NCI-H2171 (cell line): Measurements from ENCODE around the gene TTC39A.

Experiments
- DNase-seq: peaks from one replicate; lab custom pipeline; 2025; lab: John Stamatoyannopoulos, UW

The TTC39A gene

GRCh38 chr1:51297401-51298321 is 32.7 kb downstream of the TTC39A start:
- DNase-seq = no peak

GRCh38 chr1:51296383-51297357 is 33.7 kb downstream of the TTC39A start:
- peak; percentile 74 for DNase-seq

- no peak for DNase-seq
Measured at GRCh38 chr1:51295926-51296325, 34.4 kb downstream of the TTC39A start.

GRCh38 chr1:51294566-51295184 is 35.7 kb downstream of the TTC39A start:
- no peak for DNase-seq

- DNase-seq = no peak
Measured at GRCh38 chr1:51293898-51294515, 36.4 kb downstream of the TTC39A start.

GRCh38 chr1:51290489-51290847 is 39.9 kb downstream of the TTC39A start:
- no peak for DNase-seq

GRCh38 chr1:51289676-51290488 is 40.5 kb downstream of the TTC39A start:
- no peak for DNase-seq

- no peak for DNase-seq
Measured at GRCh38 chr1:51288578-51288977, 41.8 kb downstream of the TTC39A start.

GRCh38 chr1:51287966-51288365 is 42.4 kb downstream of the TTC39A start:
- no peak for DNase-seq

GRCh38 chr1:51285055-51285454 is 45.3 kb downstream of the TTC39A start:
- no peak for DNase-seq

GRCh38 chr1:51284487-51284954 is 45.8 kb downstream of the TTC39A start:
- peak; percentile 25 for DNase-seq

GRCh38 chr1:51283979-51284378 is 46.4 kb downstream of the TTC39A start:
- no peak for DNase-seq

- no peak for DNase-seq
Measured at GRCh38 chr1:51282605-51283004, 47.8 kb downstream of the TTC39A start.

GRCh38 chr1:51281807-51282206 is 48.6 kb downstream of the TTC39A start:
- DNase-seq = no peak

- no peak for DNase-seq
Measured at GRCh38 chr1:51280321-51280978, 49.9 kb downstream of the TTC39A start.

GRCh38 chr1:51276286-51276685 is 54.1 kb downstream of the TTC39A start:
- DNase-seq = no peak

- DNase-seq = no peak
Measured at GRCh38 chr1:51274676-51275075, 55.7 kb downstream of the TTC39A start.

GRCh38 chr1:51272916-51273315 is 57.4 kb downstream of the TTC39A start:
- DNase-seq = no peak

GRCh38 chr1:51270751-51271150 is 59.6 kb downstream of the TTC39A start:
- peak; percentile 23 for DNase-seq

- DNase-seq = no peak
Measured at GRCh38 chr1:51268634-51269033, 61.7 kb downstream of the TTC39A start.
